ENCODE data around the gene NFE2L1.
"Not testable (repeated sequence)": the region's sequence is repeated elsewhere in the genome, so short reads cannot be mapped to it uniquely, and the experiment has no call there.

The NFE2L1 gene

DNA sequence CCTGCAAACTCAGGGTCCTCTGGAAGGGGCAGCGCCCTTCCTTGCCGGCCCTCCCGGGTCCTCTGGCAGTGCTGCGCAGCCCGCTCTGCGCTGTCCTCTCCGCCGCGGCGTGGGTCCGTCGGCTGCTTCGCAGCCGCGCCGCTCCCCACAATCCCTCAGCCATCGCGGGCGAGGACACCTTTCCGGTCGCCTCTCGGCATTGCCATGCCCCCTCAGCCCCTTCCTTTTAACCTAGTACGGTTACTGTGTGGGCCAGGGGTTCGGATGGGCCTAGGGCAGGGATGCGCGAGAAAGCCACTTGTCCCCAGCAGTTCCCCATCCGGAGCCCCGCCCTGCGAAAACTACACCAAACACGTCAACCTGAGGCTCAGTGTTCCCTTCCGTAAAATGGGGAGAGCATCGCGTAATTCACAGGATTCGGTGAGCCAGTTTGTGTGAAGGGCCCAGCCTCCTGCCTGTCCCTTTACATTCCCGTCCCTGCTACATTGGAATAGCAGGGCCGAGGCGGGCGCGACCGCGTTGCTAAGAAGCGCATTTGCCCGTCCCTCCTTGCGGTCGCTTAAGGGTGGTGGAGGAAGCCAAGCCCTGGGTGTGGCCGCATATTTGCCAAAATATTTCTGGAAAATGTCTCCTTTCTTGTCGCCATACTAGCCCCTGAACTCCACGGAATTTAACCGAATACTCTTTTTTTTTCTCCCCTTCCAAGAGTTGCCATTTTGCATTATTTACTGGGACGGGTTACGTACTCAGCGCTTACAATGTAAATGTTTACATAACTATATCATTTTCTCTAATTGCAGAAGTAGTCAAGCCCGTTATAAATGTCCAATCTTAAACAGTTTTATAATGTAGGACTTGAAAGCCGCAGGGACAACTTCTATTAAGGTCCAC lies 23.8 kb upstream of the NFE2L1 start:
- no peak for DNase-seq

DNA sequence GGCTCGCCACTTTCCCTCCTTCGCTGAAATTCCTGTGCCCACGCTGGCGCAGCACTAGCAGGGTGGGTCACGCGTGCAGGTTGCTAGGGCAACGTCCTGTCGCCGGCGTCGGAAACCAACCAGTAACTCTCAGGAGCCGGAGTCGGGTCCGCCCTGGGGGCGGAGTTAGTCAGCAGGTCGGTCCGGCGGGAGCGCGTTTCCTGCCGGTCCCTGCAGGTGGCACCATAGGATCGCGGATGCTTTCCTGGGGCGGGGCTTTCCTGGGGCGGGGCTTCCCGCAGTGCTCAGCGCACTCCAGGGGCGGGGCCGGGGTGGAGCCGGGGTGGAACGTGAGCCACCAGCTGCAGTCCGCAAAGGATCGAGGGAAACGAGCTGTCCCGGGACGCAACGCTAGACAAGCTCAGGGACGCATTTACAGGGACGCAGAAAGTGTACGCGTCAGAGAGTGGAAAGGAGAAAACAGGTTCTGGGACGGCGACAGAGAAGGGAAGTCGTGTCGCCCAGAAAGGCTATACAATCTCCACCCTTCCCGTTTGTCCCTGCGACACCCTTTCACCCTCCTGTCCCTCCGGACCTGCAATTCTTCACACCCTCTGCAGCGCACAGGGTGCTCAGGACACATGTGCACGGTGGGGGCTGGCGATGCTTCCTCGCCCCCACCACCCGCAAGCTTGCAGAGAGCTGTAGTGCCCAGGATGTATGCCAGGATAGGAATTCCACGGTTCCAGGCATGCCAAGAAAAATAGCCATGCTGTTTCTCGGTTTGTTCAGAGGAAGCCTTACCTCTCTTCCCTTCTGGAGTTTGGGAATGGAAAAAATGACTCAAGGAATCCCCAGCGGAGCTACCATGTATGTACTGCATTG lies 22.9 kb upstream of the NFE2L1 start:
- peak; percentile 97 for DNase-seq

DNA sequence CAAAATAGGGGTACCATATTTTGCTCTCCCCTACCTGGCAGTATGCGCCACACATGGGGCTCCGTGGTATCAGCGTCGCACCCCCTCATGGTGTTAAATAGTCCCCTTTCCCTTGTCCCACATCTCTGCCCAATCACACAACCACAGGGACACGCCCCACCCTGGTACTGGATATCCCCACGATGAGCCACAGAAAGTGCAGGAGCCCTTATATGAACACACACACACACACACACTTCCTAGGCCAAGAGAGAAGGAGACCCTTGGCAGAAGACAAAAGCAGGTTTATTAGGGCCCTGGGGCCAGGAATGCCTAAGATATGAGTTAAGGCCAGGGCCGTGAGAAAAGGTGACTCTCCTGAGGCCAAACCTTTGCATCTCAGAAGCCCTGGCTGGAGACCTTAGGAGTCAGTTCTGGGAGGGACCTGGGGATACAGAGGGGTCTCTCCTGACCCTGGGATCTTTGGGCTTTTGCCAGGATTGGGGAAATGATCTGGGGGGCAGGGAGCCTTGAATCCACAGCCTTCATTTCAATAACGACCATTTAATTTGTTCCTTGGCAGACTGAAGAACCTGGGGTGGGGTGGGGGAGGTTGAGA lies 22.2 kb upstream of the NFE2L1 start:
- DNase-seq, result no peak

DNA sequence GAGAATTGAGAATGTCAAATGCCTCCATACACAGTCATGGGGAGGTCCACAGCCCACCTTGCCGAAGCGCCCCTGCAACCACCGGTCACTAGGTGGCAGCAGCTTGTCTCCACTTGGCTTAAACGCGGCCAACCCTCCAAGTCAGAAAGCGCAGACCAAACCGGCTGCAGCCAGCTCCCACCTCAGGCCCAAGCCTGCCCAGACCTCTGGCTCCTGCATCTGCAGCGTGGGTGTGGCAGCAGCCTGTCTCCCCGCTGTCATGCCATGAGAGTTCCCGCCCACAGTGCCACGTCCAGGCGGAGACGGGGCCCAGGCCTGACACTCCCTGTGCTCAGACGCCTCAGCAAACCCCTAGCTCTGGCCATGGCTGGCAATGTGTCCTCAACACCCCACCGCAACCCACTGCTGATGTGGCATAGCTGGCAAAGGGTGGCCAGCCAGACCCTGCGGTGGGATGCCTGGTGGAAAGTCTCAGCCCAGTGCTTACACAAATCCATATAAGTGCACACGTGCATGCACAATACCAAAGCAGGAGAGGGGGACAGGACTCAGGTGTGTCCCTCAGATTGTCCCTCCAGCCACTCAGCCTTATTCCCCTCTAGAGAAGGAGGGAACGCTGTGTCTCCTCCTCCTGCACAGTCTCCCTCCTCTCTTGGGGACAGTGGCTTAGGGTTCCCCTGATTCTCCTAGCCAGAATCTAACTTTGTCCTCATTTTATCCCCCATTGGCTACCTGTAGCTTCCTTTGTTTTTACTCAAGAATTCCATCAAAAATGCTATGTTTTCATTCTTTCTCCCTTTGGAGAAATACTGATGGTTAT lies 21.4 kb upstream of the NFE2L1 start:
- peak; percentile 61 for DNase-seq

DNA sequence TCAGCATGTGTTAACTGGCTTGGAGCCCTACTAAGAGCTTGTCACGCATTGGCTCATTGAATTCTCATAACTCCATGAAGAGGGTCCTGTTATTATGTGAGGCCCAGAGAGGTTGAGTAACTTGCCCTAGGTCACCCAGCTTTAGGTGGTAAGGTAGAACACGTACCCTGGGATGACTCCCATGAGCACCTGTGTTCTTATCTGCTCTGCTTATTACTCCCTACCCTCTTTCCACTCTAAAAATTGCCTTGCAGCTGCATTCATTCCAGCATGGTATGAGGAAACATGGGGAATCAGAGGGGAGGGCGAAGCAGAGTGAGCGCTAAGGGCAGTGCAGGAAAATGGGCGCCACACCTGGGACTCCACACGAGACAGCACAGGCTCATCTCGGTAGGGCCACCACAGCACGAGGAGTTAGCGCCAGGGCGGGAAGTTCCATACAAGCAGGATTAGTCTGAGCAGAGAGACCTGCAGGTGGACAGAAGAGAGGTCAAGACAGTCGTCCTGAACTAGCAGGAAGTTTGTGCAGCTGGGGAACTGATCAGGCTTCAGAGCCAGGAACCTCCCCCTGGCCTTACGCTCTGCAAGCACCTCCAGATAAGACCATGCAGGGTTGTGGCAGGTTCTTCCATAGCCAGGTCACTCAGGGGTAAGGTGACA lies 20.7 kb upstream of the NFE2L1 start:
- DNase-seq, result no peak

DNA sequence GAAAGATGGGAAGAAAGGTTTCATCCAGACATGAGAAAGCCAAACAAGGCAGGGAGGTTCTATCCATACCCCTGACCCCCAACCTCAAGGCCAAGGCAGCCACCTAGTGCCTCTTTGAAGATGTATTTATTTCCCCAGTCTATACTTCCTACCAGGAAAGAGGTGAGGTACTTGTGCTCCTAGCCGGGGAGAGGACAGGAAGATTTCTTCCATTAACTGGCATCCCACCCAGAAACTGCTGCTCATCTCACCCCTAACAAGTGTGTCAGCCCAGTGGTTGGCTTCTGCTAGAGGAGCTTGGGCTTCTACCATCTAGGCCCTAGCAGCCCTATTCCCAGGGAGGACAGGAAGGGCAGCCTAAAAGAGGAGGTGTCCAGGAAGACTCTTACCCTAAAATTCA lies 19.4 kb upstream of the NFE2L1 start:
- DNase-seq, result no peak

DNA sequence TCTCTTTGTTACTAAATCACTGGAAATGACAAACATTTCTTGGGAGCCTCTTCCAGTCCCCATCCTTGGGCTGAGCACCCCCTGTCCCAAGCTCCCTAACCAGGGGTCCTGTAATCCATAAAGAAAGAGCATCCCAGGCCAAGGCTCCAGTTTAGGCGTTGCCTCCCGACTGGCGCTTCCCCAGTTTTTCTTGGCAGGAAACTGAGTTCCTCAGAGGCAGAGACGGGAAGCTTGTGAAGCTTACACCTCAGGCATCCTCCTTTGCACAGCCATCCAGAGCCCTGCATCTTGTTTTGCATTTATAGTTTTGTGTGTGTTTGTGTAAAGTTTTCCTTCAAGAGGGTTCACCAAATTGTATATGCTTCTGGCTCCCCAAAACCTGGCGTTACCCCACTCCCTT lies 17.6 kb upstream of the NFE2L1 start:
- DNase-seq, result no peak

DNA sequence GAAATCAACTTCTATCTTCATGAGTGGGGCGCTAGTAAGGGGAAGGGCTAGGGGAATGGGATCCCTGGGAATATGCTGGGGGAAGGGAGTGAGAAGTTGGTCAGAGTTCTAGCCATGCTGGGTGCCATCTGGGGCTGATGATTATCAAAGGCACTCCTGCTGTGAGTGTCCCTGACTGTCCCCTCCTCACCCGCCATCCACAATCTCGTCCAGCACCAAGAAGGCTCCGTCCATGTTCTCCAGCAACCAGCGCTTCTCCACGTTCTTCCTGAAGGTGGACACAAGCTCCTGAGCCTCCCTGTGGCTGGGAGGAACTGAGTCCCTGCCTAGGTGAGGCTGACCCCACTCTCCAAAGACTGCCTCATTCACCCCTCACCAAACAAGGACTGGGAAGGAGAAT lies 16.2 kb upstream of the NFE2L1 start:
- no peak for DNase-seq

DNA sequence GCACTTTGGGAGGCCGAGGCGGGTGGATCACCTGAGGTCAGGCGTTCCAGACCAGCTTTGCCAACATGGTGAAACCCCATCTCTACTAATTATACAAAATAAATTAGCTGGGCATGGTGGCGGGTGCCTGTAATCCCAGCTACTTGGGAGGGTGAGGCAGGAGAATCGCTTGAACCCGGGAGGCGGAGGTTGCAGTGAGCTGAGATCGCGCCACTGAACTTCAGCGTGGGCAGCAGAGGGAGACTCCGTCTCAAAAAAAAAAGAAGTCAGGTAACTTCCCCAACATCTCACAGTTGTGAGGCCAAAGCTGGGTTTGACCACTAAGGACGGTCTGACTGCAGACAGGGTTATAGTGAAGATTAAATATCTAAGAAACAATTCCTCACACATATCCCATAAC lies 13.4 kb upstream of the NFE2L1 start:
- DNase-seq, result not testable (repeated sequence)

DNA sequence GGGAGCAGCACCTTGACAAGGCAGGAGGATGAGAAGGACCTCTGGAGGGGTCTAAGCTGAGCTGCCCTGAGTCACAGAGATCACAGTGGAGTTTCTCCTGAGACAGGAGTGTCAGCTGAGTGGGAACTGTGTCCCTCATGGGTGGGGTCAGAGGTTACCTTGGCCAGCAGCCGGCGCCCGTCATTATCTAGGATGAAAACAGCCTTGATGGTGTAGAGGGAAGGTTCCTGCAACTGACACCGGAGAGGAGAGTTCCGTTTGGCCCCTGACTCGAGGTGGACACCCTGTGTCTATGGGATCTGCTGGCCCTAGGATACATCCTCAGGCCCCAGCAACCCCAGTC lies 11.5 kb upstream of the NFE2L1 start:
- no peak for DNase-seq

DNA sequence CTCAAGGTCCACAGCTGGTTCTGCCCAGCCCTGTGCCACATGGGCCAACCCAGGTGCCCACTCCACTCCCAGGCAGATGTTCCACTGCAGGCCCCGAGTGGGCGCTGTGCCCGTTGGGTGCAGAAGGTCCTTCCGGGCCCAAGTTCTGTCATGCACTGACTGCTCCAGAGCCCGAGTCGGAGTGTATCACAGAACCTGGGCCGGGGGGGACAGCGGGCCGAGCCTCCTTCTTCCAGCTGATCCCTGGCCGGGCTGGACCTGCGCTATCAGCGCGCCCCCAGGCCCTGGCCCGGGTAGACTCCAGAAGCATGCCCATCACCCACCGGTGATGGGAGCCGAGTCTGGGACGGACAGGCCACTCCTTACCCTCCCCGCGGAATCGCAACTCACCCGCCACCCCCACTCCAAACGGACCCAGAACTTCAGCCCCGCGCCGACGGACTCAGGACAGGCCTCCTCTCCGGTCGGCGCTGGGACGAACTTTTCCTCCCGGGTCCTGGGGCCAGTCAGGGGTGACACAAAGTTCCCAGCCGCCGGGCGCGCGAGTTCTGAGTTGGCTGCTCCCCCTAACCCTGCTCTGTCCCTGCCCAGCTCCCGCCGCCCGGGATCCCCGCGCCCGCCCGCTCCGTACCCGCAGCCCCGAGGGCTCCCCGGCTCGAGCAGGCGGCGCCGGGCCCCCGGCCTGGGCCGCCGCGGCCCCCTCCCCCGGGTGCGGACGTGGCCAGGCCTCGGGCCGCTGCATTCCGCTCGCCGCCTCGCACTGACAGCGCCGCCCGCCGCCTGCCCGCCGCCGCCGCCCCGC lies 10.9 kb upstream of the NFE2L1 start, which contains the start of gene COPZ2:
Gene COPZ2 (minus strand): TSS at position 762 of the 802 bp plus-strand sequence. CDS start 20 bp downstream, at position 742.
- DNase-seq, result peak; percentile 24

DNA sequence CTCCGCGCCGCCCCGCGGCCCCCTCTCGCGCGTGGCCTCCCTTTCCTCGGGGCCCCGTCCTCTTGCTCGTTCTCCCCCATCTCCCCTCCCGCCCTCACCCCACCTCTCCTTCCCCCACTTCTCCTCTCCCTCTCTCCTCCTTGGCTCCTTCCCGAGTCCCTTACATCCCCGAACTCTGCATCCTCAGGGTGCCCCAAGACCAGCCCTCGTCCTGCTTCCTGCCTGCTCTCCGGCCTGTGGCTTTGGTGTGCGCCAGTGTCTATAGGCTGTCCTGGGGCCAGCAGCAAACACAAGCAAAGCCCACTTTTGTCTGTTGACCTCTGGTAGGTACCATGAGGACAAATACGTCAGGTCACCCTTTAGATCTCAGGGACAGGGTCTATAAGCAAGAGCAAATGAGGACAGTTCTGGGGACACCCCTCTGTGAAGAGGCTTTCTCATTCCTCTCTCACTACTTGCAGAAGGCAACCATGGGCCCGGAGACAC lies 10.3 kb upstream of the NFE2L1 start:
- DNase-seq, result no peak

DNA sequence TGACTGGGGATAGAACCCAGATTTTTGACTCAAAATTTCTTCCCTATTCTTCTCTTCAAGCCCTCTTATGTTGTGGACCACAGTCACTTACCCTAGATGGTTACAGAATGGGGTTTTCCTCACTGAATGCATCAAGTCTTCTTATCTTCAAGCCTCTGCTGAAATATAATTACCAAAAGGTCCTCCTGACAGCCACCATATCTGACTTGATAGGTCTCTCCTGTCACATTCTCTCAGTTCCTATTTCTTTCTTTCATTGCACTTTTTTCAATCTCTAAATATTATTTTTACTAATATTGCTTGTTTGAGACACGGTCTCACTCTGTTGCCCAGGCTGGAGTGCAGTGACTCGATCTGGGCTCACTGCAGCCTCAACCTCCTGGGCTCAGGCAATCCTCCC lies 9.5 kb upstream of the NFE2L1 start:
- DNase-seq, result no peak

DNA sequence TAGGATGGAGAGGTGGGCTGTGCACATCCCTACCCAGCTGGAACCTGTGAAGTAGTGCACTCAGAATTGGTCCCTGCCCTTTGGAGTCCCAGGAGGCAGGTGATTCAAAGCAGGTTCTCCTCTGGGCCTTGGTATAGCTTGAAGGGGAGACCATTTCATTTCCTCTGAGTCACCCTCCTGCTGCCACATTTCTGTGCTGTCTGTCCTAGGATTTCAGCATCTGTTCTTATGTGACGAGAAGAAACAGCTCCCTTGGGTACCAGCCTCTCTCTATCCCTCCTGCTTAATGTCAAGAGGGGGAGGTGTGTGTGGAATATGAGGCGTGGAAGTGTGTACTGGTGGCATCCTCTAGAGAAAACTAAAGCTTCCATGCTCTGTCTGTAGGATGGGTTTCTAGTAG lies 5.0 kb upstream of the NFE2L1 start:
- no peak for DNase-seq

DNA sequence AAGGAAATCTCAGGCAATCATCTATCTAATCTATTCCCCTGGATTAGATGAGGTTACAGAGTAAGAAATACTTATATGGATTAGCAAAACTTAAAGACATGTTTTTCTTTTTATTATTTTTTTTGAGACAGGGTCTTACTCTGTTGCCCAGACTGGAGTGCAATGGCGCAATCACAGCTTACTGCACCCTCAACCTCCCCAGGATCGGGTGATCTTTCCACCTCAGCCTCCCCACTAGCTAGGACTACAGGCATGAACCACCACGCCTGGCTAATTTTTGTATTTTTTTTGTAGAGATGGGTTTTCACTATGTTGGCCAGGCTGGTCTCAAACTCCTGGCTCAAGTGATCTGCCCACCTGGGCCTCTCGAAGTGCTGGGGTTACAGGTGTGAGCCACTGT lies 3.3 kb upstream of the NFE2L1 start:
- no peak for DNase-seq

DNA sequence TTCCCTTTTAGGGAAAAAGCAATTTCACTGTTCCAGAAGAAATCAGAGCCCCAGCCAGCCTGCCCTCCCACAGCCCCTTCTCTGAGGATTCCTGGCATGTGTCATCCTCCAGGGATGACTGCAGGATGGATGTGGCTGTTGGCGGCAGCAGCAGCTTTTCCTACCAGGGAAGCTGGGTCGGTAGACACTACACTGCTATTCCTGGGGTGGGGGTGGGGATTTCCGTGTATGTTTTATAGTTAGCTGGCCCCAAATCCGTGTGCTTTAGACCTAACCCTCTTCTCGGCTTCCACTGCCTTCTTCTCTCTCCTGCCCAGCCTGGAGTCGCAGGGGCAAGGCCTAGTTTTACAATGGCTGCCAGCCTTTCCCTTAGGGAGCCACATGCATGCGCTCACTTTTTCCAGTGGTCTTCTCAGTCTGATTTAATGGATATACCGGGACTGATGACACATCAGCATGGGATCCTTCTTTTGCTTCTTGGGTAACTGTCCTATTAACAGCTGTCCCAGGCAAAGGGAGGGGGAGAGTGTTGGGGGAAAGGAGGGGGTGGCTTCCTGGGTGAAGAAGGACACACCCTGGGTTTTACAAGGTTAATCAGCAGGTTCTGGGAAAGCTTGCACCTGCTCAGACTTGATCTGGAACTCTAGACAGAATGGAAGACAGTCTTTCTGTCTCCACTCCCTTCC lies 2.7 kb upstream of the NFE2L1 start:
- DNase-seq, result no peak

DNA sequence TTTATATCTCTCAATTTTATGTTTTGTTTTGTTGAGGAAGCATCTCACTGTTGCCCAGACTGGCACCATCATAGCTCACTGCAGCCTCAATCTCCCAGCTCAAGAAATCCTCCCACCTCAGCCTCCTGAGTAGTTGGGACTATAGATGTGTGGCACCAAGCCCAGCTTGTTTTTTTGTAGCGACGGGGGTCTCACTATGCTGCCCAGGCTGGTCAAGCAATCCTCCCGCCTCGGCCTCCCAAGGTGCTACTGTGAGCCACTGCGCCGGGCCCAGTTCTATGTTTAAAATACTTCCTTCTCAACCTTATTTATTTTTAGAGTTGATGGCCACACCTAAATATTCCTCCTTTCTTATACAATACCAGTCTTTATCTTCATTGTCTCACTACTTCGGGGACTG lies 1.9 kb upstream of the NFE2L1 start:
- DNase-seq, result no peak

DNA sequence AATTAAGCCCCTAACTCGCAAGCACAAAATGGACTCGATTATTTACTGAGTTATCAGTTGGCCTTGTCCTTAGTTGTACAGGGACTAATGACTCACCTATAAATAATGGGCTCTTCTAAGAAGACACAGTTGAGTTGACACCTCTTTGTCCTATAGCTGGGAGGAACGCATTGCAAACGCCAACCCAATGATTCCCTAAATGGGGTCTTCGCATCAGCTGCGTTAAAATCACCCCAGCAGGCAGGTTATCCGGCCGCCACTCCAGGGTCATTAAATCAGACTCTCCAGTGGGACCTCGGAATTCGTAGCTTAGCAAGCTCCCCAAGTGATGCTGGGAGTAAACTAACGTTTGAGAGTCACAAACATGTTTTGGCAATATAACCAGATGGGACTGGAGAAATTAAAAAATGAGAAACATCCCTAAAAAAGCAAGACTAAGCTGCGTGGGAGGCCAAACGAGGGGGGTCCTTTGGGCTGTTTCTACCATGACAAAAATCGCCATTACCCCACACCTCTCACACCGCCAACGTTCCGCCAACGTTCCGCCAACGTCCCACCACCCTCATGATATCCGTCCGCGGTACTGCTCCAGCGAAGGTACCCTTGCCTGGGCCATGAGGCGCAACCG lies 932 bp upstream of the NFE2L1 start:
- no peak for DNase-seq

DNA sequence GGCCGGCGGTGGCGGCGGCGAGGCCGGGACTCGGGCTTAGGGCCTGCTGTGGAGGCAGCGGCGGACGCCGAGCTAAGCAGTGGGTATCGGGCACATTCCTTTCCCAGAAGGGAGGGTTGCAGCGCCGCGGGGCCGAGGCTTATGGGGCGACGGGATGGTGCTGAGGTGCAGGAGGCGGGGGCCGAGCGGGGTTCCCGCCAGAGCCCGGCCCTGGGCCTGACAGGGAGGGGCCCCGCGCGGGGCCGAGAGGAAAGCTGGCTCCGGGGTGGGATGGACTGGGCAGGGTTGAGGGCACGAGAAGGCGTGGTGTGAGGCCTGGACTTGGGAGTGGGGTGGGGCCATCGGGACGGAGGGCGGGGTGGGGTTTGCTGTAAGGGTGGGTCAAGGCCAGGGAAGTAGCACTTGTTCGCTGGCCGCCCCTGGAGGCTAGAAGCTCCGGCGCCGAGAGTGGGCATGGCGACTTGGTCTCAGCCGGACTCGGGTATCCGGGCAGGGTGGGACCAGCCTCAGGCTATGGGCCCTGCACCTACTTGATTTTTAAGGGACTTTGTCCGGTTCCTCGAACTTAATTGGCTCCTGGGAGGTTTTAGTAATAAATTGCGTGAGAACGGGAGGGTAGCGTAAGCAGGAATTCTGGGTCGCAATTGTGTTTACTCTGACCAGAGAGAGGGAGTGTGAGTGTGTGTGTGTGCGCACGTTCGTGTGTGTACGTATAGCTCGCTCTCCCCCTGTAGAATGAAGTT lies 396 bp downstream of the NFE2L1 start:
- DNase-seq, result no peak

All from activated T-cell treated with anti-CD3 and anti-CD28 coated beads for 4 hours (primary cell).